ENCODE data around the gene MED7. TPM values are rescaled to one million over a fixed set of nuclear protein-coding genes. Genes with fewer than 3 reads are reported as not detected.
A peak's percentile ranks its signal among the peaks of the same experiment; 100 is the strongest.
"Not testable (repeated sequence)": the region's sequence is repeated elsewhere in the genome, so short reads cannot be mapped to it uniquely, and the experiment has no call there.

The MED7 gene
- 5.0 and 6.3 TPM in 2 replicates for total RNA-seq

- DNase-seq (ENCODE audit: low read depth in 2 of 2) = peak; percentile 99 to 100
Measured at GRCh38 chr5:157142317-157143126, at the start of gene MED7. Gene MED7 (minus strand): TSS chr5:157142865. CDS start chr5:157139431, 3,434 bp downstream.

- no peak for DNase-seq (ENCODE audit: low read depth in 2 of 2)
Measured at GRCh38 chr5:157189223-157189622, 46.6 kb upstream of the MED7 start.

- no peak for DNase-seq (ENCODE audit: low read depth in 2 of 2)
Measured at GRCh38 chr5:157188270-157188669, 45.6 kb upstream of the MED7 start.

GRCh38 chr5:157187046-157187754, 44.5 kb upstream of the MED7 start:
- DNase-seq (ENCODE audit: low read depth in 2 of 2) = no peak

- no peak for DNase-seq (ENCODE audit: low read depth in 2 of 2)
Measured at GRCh38 chr5:157186309-157187045, 43.8 kb upstream of the MED7 start.

GRCh38 chr5:157185122-157185521, 42.5 kb upstream of the MED7 start:
- DNase-seq (ENCODE audit: low read depth in 2 of 2) = not testable (repeated sequence)

GRCh38 chr5:157184117-157184670, 41.5 kb upstream of the MED7 start:
- no peak for DNase-seq (ENCODE audit: low read depth in 2 of 2)

- DNase-seq (ENCODE audit: low read depth in 2 of 2) = no peak
Measured at GRCh38 chr5:157182143-157182757, 39.6 kb upstream of the MED7 start.

- no peak for DNase-seq (ENCODE audit: low read depth in 2 of 2)
Measured at GRCh38 chr5:157180374-157181264, 38.0 kb upstream of the MED7 start, which contains the start of gene ITK. Gene ITK (plus strand): TSS chr5:157180840. CDS start chr5:157180978, 138 bp downstream.

- DNase-seq (ENCODE audit: low read depth in 2 of 2) = no peak
Measured at GRCh38 chr5:157178966-157179365, 36.3 kb upstream of the MED7 start.

GRCh38 chr5:157177953-157178352, 35.3 kb upstream of the MED7 start:
- no peak for DNase-seq (ENCODE audit: low read depth in 2 of 2)

- no peak for DNase-seq (ENCODE audit: low read depth in 2 of 2)
Measured at GRCh38 chr5:157175071-157175612, 32.5 kb upstream of the MED7 start.

GRCh38 chr5:157172403-157172802, 29.7 kb upstream of the MED7 start:
- no peak for DNase-seq (ENCODE audit: low read depth in 2 of 2)

- no peak for DNase-seq (ENCODE audit: low read depth in 2 of 2)
Measured at GRCh38 chr5:157168286-157168685, 25.6 kb upstream of the MED7 start.

- no peak for DNase-seq (ENCODE audit: low read depth in 2 of 2)
Measured at GRCh38 chr5:157167214-157167621, 24.6 kb upstream of the MED7 start.

- DNase-seq (ENCODE audit: low read depth in 2 of 2) = no peak
Measured at GRCh38 chr5:157166214-157167213, 23.8 kb upstream of the MED7 start, which contains the start of gene GARIN3. Gene GARIN3 (minus strand): TSS chr5:157166264. CDS start chr5:157166168, 96 bp downstream.

GRCh38 chr5:157165668-157166067, 23.0 kb upstream of the MED7 start:
- no peak for DNase-seq (ENCODE audit: low read depth in 2 of 2)

- no peak for DNase-seq (ENCODE audit: low read depth in 2 of 2)
Measured at GRCh38 chr5:157165261-157165660, 22.6 kb upstream of the MED7 start.

GRCh38 chr5:157164521-157164920, 21.9 kb upstream of the MED7 start:
- DNase-seq (ENCODE audit: low read depth in 2 of 2) = no peak

Measured in lung microvascular endothelial cell (primary cell).